ENCODE results near the gene LRRC8D.

Gene LRRC8D

DNA sequence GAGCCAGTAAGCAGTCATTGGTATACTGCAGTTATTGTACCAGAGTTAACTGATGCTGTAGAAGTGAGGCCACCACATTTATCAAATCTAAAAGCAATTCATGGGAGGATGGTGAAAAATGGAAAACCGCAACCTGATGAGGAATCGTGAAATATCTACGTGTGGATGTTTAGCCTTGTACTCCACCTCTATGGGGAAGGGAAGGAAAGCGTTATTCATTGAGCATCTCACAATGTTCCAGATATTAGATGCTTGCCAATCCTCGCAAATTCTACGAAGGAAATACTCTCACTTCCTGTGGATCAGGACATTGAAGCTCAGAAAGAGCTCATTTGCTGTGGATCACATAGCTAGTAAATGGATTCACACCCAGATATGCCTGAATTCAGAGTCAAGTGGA, 77.3 kb downstream of the LRRC8D start:
- no peak for DNase-seq

DNA sequence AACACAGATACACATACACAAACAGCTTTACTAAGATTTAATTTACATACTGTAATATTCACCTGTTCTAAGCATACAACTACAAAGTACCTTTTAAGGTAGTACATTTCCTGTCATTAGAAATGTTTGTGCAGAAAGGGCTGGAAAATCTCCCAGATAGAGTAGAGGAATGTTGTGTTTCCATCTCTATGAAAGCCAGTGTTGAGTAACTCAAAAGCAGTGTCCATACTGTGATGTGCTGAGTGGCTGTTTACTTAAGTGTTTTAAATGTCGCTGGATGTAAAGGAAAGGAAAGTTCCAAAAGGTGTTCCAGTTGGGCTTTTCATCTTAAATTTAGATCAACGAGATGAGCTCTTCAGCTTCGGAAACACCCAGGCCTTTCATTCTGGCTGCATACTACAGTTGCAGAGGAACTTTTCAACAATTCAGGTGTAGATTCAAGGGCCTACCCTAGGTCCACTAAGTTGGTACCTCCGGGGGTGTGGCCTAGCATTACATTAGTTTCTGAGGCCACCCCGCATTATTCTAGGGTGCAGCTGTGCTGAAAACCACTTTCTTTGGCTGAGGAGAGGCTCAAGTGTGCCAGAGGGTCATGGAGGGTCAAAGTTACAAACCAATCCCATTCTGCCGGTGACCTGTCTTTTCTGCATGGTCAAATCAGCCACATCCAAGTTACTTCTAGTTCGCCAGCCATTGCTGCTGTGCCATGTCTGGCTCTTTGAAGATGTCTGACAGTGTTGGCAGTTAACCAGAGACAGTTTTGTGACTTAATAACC, 78.1 kb downstream of the LRRC8D start:
- DNase-seq: no peak

DNA sequence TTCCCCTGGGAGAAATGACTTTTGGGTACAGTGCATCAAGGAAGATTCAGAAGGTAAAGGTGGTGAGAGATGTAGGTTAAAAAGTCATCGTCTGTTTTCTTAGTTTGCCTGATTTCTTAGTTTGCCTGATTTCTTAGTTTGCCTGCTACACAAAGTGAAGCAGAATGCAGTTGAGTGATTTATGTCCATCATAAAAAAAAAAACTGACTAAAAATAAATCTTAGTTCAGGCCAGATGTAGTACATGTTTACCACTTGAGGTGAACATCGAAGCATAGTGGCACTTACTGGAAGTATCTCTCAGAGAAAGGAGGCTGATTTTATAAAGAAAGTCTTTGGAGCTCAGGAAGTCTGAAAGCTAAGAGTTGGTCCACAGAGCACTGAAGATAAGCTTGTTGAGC, 79.5 kb downstream of the LRRC8D start:
- DNase-seq: no peak

DNA sequence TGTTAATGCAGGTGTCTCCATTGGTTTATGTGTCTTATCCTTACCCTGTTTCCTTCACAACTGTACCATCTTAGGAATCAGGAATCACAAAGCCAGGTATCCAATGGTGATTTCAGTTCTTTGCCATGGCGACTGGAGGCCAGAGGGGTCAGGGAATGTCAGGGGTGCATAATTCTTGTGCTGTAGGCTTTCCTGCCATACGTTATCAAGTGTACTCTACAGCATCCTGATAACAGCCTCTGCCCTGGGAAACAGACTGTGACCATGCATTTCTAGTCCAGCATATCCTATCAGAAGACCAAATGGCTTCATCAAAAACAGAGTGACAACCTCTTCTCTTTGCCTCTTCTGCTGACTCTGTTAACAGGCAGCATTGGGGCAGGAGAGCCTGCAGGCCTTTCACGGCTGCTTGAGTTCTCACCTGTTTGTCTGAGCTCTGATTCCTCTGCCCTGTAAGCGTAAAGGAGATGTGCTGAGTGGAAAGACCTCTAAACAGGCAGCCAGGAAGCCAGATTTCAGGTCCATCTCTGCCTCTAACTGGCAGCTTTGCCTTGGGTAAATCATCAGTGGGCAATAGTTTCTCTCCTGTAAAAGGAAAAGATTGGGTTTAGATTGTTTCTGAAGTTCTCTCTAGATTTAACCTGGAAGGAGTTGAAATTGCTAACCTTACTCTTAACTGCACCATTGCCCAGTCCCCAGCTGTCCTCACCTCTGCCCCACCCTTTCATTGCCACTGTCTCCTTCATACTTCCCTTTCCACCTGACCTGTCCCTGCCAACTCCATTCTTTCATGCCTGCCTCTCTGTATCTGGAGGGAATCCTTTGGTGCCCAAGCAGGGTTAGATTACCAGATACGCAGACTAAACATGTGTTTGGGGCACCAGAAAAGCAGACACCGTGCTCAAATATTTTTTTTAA, 80.2 kb downstream of the LRRC8D start:
- DNase-seq: no peak

DNA sequence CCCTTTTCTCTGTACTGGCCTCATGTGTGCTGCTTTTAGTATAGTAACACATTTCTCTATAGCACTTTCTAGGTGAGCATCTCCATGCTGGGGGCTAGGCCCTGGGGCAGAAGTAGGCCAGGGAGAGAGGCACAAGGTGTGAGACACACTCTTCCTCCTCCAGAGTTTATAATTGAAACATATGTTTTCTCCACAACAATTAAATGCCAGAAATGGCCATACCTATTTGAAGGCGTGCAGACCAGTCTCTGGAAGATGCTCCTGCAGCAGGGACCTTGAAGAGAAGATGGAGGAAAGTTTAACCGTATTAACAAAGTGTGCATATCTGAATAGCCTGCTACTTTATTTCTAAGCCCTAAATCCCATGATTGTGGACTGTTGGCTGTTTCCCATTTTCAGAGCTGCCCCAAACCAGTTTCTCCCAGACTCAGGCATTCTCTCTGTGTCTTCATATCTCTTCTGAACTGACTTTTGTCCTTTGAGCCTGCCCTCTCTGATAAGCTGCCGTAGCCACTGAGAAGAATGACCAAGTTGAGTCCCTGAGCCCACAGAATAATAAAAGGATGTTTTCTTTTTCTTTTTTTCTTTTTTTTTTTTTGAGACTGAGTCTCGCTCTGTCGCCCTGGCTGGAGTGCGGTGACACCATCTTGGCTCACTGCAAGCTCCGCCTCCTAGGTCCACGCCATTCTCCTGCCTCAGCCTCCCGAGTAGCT, 81.3 kb downstream of the LRRC8D start:
- DNase-seq: no peak

DNA sequence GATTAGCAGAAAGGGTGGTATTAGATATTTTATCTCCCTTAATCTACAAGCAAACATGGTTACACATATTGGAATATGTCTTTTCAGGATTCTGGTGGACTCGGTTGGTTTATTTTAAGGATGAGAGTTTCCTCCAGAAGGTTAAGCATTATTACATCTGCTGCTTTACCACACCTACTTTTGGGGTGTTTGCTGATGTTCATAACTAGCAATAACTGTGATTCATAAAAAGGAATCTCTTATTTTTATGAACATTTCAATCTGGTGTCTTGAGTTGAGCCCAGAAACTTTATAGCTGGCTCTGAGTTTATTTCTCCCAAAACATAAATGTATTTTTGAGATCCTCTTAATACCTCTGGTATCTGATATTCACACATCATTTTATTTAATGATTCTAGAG, 82.7 kb downstream of the LRRC8D start:
- DNase-seq: no peak

DNA sequence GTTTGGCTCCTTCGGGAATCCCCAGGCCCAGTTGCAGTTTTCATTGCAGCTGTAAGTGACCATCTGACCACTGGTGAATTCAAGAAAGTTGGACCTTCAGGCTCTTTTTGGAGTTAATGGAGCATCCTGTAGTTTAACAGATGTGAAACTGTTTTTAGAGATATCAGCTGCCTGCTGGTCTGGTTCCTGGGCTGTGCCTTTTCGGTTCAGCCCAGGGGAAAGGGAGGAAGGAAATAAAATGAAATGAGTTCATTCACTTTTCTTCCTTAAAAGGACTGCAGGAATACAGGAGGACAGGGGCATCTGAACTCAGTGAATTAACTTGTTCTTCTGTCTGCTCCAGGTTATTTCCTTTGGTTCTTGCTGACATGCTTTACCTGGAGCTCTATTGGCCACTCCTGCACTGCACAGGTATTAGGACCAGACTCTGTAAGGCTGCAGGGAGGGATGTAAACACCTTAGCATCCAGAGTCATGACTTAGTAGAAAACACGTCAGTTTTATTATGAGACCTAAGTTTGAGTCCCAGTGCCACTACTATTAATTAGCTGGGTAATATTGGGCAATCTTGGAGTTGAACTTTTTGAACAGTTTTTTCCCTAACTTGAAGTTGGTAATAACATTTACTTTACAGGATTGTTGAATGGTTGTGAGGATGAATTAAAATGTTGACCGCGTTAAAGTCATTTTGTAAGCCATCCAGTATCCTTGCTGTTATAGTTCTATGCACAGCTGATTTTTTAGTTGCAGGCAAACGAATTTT, 83.6 kb downstream of the LRRC8D start:
- DNase-seq: no peak

DNA sequence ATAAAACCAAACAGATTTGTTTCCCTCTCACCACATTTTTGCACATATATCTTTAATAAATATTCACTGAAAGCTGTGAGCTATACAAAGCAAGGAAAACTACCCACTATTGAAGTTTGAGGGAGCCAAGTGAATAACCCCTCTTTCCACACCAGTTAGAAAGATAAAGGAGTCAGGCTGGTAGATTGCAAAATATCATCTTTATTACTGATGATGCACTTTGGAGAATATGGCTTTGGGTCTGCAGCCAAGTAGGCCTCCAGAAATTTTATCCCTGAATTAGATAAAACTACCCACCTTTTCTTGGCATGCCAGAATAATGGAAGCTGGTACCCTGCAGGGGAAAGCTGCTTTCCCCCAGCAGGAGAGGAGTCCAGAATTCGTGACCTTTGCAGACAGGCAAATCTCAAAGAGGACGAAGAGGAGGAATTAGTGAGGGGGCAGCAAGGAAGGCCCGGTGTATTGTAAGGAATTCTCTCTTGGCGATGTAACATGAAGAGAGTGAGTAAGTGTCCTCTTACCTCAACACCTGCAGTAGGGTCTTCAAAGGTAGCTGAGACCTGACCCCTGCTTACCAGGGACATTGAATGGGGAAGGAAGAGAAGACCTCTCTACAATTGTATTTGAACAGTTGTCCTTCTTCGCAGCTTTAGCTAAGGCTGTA, 84.7 kb downstream of the LRRC8D start:
- DNase-seq: peak; percentile 49

DNA sequence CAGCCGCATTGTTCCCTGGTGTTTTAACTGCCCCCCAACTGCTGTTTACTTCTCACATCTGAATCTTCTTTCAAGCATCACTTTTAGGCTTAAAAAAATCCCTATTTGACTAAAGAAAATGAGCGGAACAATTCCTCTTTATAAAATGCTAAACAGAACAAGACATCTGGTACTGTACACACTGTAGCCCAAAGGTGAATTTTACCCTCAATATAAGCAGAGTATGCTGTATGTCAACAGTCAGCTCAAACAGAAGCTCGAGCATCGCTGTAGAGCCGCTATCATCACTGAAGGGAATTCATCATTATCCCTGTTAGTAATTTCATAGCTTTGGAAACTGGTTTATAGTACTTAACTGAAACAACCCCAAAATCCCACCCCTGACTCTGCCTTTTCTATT, 85.3 kb downstream of the LRRC8D start:
- no peak for DNase-seq

DNA sequence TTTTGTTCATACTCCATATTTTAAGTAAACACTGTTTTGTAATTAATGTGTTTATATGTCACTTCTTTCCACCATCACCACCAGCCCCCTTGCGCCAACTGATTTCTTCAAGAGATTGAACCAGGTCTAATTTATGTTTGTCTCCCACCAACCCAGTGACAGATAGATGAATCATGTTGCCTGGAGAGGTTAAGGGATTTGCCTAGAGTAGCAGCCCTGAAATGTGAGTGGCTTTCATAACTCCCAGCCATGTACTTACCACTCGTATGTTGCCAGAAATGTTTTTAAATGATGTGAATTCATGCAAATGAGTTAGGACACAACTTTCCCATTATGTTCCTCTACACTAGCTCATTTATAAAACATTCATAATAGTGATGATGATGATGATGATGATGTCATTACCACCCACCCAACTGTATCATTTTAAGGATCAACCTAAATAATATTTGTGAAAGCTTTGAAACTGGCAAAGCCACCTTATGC, 86.9 kb downstream of the LRRC8D start:
- peak; percentile 77 for DNase-seq

DNA sequence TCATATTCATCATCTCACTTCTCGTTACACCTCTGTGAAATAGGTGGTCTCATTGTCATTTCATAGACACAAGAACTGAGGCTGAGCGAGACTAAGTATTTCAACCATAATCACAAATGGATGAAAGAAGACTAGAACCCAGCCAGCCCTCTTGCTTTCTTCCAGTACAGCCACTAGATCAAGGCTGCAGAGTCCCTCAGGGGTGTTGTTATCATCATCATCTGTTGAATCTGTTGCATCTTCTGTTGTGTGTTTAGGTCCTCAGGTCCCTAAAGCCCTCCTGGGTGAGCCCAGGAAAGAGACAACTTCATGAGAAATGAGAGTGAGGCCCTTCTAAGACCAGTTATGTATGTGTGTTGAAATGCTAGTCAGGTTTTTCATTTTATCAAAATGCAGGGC, 87.4 kb downstream of the LRRC8D start:
- DNase-seq: no peak

DNA sequence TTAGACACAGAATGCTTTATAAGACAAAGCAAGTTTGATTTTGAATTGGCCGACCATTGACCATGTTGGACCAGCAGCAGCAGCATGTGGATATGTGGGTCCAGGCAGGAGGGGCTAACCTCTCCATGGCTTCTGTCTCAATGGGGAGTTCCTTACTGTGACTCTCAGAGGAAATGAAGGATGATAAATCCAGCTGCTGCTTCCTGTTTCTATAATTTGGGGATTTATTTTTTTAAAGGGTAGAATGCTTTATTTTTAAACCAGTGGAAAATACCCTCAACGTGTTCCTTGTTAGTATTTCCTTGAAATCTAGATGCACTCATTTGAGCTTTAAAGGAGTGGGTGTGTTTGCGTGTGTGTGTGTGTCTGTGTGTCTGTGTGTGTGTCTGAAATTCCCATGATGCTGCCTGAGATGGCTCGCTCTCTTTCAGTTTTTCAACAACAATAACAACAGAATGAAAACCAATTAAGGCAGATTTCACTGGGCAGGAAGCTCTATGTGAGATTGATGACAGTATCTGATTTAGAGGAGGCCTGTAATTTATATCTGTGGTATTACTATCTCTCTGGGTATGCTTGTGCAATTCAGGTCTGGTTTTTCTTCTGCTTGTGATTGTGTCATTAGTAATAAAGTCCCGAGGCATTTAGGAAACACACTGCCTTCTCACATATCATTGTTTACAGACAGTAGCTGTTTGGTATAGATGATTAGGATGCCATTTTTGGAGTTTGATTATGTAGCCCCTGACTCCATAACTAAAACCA, 88.0 kb downstream of the LRRC8D start:
- peak; percentile 77 for DNase-seq

DNA sequence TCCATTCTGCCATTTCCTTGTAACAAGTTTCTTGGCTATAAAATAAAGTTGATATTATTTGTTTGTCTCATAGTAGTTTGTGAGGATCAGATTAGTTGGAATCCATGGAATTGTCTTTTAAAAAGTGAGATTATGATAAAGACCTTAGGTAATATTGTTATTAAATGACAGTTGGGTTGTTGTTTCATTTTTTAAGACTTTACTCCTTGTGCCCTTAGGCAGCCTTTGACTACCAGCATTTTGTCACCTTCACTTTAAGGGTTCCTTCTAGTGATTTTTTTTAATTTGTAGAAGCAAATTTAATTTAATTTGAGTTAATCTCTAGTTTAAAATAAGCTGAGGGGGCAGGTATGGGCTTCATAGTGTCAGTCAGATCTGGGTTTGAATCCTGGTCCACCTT, 89.4 kb downstream of the LRRC8D start:
- no peak for DNase-seq

DNA sequence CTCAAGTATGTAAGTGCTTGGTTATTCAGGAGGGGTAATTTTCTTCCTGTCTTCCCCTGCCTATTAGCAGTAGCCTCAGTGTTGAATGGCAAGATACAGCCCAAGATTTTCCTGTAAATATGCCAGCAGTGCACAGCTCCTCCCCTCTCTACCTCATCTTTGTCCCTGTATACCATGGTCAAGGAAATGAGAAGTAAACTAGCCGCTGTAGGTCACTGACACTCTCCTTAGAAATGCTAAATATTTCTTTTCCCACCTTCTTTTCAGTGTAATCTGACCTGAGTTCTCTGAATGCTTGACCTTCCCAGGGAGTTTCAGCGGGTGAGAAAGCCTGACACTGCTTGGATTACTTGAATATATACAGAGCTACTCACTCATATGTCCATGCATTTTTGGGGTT, 89.9 kb downstream of the LRRC8D start:
- peak; percentile 91 for DNase-seq

DNA sequence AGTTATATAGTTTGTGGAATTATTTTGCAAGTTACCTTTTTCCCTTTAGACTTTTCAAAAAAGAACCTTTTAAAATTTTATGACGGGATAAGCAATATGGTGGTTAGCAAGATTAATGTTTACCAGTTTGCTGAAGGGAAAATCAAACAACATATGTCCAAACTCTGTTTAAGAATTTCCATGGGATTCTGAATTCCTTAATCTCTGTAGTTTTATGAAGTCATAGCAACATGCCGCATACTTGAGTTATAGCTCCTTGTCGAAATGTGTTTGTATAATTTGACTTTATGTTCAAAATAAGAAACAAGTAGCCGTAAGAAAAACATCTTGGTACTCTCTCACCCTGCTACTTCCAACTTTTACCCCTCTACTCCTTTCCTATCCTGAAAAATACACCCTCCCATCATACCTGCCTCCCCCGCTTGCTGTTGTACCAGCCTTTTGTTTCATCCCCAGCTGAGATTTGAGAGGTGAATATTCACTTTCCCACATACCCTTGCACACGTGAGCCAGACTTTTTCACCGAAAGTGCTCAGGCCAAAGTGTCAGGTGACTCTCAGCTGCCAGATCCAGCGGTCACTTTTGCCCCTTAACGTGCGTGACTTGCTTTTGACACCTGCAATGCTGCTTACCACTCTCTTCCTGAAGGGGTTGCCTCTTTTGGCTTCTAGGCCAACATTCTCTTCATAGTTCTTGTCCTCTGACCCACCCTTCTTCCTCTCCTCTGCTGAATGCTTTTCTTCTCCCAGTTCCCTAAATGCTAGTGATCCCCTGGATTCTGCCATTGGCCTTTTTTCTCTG, 90.6 kb downstream of the LRRC8D start:
- DNase-seq: no peak

DNA sequence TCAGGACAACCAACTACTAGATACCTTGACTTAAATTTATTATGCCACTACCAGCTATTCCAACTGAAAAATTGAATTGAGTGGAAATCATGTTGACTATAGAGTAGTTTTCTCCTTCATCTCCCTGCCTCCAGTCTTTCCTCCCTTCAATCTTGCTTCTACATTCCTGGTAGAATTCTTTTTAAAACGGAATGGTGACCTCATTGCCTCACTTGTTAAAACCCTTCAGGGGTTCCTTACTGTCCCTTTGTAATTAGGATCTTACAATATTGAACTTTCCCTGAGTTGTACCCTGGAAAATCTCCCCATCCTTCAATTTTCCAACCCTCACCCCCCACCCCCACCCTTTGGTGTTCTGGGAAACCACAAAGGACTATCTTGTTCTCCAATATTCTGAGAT, 91.2 kb downstream of the LRRC8D start:
- DNase-seq: no peak

DNA sequence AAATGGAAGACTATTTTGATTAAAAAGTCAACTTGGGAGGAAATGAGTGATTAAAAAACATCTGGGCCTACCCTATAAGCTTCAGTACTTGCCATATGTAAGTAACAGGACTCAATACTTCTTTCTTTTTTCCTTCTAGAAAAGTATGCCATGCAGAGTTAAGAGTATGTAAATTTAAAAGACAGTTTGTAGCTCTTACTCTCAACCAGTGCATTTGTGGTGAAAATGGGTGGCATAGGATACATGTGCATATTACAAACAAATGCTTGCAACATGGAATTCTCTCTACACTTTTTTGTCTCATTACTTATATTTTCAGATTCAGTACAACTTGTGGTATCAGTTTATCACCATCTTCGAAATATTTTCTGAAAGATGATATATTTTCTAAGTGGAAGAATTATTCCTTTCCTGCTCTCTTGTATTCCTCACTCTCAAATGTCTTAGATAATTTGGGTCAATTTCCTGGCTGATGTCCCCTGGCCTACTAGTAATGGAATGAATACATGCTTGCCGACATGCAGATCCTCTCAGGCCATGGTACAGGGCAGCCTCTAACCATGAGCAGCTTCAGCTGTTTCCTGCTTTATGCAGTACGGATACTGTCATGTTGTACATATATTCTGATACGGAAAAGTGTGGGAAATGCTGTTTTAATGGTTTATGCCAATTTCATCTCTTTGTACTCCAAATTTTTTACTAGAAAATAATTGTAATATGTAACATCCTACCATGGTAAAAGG, 92.7 kb downstream of the LRRC8D start:
- DNase-seq: no peak

DNA sequence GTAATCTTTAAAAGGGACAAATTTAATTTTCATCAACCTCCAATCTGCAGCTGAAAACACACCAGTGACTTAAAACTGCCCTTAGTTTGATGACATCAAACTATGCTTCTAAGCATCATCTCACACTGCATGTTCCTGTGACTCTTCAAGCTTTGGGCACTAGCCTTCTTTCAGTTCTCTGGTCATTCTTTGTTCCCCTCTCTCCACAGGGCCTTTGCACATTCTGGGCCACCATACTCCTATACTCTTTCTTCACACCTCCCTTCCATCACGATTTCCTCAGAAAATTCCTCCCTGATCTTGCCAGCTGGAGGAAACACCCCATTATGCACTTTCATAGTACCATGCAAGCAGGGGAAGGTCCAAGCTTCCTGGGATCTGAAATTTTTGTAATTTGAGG, 96.5 kb downstream of the LRRC8D start:
- DNase-seq: no peak

DNA sequence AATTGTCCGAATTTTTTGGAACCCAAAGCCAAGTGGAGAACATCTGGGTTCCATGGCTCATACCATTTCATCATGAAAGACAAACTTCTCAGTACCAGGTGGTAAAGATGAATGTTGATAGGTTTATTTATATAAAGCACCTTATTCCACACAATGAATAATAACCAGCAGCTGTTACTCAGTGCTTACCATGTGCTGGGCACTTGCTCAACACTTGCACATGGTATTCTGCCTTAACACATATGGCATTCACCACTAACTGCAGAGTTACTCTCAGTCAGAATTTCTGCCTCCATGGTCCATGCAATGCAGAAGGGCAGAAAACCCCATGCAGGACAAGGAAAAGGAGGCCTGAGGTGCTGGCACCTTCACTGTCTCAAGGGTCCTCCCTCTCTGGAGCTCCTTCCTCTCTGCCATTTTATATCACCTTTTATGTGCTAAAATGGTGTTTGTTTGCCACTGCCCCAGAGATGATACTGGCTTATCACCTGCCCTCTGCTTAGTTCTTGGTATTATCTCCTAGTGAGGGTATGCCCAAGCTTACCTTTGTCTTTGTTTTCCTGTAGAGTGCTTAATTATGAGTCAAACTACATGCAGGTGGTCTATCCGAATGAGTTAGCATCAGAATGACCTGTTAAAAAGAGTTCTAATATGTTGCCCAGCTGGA, 97.4 kb downstream of the LRRC8D start:
- no peak for DNase-seq

All from fibroblast of upper back skin (primary cell).